ES-I3 (cell line): ENCODE measurements around the gene GNPAT.

Experiments
- H3K36me3 ChIP-seq: 2 replicates; pipeline ENCODE4 v1.6.1; 2013; ENCODE audit warnings: mild to moderate bottlenecking, low read length, control low read depth, moderate library complexity; ENCODE audit not compliant: insufficient read depth
- H3K4me1 ChIP-seq: 2 replicates; pipeline ENCODE4 v1.6.1; 2013; ENCODE audit warnings: mild to moderate bottlenecking, control low read depth, low read length; ENCODE audit not compliant: insufficient read depth
- H3K9ac ChIP-seq: 2 replicates; pipeline ENCODE4 v1.6.1; 2013; ENCODE audit warnings: low read depth, mild to moderate bottlenecking, low read length, moderate library complexity
- H3K9me3 ChIP-seq: 2 replicates; pipeline ENCODE4 v1.6.1; 2013; ENCODE audit warnings: mild to moderate bottlenecking, low read length, moderate library complexity; ENCODE audit not compliant: control insufficient read depth, insufficient read depth

Gene GNPAT

DNA sequence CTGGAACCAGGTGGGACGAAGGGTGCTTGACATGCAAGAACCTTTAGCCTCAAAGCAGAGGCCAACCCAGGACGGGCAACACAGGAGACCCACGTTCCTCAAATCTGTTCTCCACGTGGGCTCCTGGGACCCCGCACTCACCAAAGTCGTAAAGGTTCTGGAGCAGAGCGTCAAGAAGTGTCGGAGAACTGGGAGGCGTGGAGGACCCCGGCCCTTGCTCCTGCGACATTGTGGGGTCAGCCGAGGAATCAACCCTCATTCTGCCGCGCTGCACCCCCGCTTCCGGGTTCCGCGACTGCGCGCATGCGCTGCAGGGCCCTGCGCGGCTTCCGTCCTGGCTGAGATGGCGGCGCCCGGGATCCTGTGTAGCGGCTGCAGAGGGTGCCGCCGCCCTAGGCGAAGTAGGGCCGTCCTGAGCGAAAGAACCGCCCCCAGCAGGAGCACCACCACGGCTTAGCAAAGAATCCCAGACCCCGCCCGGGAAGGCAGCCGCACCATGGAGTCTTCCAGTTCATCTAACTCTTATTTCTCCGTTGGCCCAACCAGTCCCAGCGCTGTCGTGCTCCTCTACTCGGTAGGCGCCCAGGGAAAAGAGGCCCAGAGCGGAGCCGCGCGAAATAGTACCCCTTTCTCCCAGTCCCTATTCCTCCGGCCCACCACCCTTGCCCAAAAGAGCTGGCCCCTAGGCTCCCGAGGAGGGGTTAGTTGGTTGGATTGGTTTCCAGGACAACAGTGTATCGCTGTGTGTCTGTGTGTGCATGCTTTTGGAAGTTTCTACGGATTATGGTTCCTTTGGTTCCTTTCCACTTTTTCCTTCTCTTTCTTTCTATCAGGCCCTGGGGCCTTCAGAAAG is at the start of gene GNPAT:
TSS of gene GNPAT (plus strand) at position 330 of the 853 bp plus-strand sequence. CDS start at position 497, 167 bp downstream.
- H3K9ac ChIP-seq: peak within 1 kb of the TSS; percentile 94
- H3K9me3 ChIP-seq: no peaks in the 10 kb centered on the region
- peaks cover 5% of the 10 kb centered on the region; the same call in 1 of the 2 replicates for H3K4me1 ChIP-seq

DNA sequence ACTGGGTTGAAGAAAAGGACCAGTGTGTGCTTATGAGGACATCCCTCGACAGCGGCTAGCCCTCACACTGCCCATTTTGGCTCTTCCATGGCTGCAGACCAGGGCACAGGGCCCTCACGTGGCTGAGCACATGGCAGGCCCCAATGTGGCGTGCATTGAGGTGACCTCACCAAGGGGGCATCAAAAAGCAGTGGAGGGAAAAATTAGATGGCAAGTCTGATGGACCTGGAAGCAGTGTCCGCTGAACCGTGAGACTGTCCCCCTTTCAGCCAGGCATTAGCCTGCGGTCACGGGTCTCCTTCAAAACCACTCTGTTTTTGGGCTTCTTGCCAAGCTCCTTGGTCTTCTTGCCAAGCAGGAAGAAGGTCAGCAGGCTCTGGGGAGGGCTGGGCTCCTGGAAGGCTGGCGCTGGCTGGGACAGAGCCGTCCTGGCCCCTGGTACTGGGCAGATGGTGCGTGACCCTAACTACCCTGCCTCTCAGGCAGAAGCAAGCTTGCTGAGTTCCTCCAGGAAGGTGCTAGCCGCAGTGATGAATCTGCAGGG is 48.3 kb upstream of the GNPAT start:
- Histone ChIP-seq H3K36me3 (no peaks in the 10 kb centered on the region), H3K4me1 (no peaks in the 10 kb centered on the region), H3K9me3 (no peaks in the 10 kb centered on the region), H3K9ac (no peak overlapping the region)

More for the DNA sequence above, at the start of gene GNPAT:
- no peaks in the 10 kb centered on the region; the same call in none of the 2 replicates for H3K36me3 ChIP-seq

DNA sequence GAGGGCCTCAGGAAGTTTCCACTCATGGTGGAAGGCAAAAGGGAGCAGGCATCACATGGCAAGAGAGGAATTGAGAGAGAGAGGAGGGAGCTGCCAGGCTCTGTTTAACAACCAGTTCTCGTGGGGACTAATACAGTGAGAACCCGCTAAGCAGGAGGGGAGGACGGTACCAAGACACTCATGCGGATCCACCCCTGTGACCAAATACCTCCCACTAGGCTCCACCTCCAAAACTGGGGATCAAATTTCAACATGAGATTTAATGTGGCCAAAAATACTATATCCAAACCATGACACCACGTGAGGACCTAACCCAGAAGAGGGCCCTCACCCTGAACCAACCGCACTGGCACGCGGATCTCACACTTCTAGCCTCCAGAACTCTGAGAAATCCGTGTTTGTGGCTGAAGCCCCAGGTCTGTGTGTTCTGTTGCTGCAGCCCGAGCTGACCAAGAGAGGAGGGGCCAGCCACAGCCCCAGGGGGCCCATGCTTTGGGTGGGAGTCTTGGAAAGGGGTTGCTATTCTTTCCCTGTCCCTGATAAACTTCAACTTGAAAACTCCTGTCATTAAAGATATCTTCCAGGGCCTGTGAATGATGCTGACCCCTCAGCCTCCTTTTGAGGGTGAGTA is 47.2 kb upstream of the GNPAT start:
- no peak overlapping the region for H3K9ac ChIP-seq
- no peaks in the 10 kb centered on the region for H3K36me3 ChIP-seq
- no peaks in the 10 kb centered on the region for H3K4me1 ChIP-seq
- no peaks in the 10 kb centered on the region for H3K9me3 ChIP-seq

DNA sequence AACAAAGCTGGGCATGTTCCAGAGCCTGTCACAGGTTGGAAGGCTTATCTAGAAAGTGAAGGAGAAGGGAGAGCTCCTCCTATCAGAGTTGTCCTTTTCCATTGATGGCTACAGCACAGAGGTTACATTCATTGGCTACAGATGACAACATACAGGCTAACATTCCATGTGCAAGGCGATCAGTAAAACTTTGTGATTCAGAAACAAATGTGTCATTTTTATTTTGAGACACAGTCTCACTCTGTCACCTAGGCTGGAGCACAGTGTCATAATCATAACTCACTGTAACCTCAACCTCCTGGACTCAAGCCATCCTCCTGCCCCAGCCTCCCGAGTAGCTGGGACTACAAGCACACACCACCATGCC is 46.6 kb upstream of the GNPAT start:
- no peaks in the 10 kb centered on the region for H3K9me3 ChIP-seq
- no peak overlapping the region for H3K9ac ChIP-seq
- H3K4me1 ChIP-seq: no peaks in the 10 kb centered on the region
- no peaks in the 10 kb centered on the region for H3K36me3 ChIP-seq

DNA sequence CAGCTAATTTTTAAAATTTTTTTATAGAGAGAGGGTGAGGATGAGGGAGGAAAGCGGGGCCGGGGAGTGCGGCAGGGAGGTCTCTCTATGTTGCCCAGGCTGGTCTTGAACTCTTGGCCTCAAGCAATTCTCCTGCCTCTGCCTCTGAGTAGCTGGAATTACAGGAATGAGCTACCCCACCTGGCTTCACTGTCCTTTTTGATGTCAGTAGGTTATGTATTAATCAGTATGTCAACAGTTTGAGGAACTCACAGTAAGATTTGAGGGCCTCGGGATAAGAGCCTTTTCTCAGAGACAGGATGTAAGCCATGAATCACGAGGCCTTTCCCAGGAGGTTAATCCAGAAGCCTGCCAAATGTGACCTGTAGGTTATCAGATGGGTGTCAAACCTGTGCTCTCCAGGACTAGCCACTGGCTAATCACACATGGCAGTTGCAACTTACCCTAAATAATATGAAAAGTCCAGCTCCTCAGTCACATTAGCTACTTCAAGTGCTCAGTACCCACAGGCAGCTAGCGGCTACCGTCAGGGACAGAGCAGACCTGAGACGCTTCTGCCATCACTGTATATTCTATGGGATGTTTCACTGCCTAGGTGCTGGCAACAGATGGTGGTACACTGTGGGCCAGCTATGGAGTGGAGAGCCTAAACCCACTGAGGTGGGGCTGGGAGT is 46.0 kb upstream of the GNPAT start:
- Histone ChIP-seq H3K9ac (no peak overlapping the region), H3K9me3 (no peaks in the 10 kb centered on the region), H3K36me3 (no peaks in the 10 kb centered on the region), H3K4me1 (no peaks in the 10 kb centered on the region)

DNA sequence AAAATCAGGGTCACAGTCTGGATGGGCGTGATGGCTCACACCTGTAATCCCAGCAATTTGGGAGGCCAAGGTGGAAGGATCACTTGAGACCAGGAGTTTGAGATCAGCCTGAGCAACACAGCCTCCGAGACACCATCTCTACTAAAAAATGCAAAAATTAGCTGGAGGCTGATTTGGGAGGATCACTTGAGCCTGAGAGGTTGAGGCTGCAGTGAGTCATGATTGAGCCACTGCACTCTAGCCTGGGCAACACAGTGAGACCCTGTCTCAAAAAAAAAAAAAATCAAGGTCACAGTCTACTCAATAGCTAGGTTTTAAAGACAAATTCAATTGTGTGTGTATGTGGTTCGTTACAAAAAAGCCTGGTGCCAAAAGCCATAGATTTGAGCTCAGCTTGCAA is 44.7 kb upstream of the GNPAT start:
- Histone ChIP-seq H3K9ac (no peak overlapping the region), H3K9me3 (no peaks in the 10 kb centered on the region), H3K4me1 (no peaks in the 10 kb centered on the region), H3K36me3 (no peaks in the 10 kb centered on the region)

DNA sequence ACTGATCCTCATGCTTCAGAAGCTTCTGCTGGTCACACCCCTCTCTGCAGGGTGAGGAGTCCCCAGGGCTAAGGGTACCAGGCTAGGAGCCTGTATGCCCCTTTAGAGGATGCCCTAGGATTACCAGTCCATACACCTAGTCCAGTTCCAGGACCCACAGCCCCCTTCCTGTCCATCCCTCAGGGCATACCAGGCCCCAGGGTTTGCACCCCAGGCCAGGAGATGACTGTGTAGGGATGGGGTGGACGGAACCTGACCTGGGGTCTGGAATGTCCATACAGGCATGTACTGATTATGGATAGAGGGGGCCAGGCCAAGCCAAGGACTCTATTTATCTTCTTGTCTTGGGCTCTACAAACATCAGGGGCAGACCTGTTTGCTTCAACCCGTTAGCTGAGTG is 44.3 kb upstream of the GNPAT start:
- Histone ChIP-seq H3K9ac (no peak overlapping the region), H3K9me3 (no peaks in the 10 kb centered on the region), H3K36me3 (no peaks in the 10 kb centered on the region), H3K4me1 (no peaks in the 10 kb centered on the region)

DNA sequence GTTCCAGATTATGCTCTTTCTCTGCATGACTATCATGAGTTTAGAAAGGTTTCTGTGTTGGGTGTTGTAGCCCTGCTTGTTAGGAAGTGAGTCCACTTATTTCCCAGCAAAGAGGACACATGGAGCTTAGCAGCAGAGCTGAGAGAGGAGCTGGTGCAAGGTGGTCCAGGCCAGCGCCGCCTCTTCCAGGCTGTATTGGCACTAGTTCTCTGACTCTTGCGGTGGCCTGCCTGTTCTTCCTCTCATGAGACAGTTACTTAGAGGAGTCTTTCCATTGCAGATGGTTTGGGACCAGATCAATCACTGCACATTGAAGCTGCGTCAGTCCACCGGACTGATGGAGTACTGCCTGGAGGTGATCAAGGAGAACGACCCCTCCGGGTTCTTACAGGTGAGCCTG is 41.1 kb upstream of the GNPAT start:
- Histone ChIP-seq H3K36me3 (no peaks in the 10 kb centered on the region), H3K9me3 (no peaks in the 10 kb centered on the region), H3K9ac (no peak overlapping the region), H3K4me1 (no peaks in the 10 kb centered on the region)

DNA sequence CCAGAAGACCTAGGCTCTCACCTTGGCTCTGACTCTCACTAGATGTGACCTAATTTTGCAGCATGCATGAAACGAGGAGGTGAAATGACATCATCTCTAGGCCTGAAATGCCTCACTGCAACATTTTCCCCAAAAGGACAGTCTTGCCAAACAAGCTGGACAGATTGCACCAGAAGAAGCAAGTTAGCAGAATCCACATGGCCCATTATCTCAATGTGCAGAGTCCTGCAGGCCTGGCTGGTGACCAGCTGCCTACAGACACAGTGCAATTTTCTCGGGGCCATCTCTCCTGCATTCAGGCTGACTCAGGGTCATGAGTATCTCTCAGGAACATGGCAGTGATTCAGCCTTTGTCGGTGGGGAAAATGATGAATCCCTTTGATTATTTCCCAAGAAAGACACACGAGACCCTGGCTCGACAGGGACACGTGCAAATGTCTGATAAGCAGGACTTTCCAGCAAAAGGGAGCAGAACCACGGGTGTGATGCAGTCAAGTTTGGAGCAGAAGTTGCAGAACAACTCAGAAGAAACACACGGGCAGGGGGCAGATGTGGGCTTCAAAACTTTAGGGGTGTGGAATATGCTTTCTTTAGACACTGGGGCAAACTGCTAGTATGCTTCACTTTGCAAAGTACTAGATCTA is 40.5 kb upstream of the GNPAT start:
- no peaks in the 10 kb centered on the region for H3K9me3 ChIP-seq
- no peak overlapping the region for H3K9ac ChIP-seq
- no peaks in the 10 kb centered on the region for H3K4me1 ChIP-seq
- H3K36me3 ChIP-seq: no peaks in the 10 kb centered on the region

DNA sequence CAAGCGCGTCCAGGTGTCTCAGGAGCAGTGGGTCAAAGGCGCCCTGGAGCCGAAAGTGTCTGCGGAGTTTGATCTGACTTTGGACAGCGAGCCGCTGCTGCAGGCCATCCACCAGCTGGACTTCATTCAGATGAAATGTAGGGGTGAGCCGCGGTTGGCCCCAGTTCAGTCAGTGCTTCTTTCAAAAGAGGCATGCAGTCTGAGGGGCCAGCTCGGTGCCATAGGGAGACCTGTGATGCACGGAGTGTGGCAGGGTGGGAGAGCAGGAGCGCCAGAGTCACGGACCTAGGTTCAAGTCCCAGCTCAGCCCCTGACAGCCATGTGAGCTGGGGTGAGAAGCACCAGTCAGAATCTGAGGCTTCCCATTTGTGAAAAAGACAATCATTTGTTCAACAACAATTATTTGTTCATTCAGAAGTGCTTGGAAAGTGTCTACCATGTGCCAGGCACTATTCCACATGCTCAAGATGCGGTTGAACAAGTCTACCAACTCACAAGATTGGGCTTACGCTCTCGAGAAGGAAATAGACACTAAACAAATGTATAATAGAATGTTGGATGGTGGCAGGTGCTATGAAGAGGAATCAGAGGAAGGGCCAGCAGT is 39.5 kb upstream of the GNPAT start:
- no peaks in the 10 kb centered on the region for H3K4me1 ChIP-seq

DNA sequence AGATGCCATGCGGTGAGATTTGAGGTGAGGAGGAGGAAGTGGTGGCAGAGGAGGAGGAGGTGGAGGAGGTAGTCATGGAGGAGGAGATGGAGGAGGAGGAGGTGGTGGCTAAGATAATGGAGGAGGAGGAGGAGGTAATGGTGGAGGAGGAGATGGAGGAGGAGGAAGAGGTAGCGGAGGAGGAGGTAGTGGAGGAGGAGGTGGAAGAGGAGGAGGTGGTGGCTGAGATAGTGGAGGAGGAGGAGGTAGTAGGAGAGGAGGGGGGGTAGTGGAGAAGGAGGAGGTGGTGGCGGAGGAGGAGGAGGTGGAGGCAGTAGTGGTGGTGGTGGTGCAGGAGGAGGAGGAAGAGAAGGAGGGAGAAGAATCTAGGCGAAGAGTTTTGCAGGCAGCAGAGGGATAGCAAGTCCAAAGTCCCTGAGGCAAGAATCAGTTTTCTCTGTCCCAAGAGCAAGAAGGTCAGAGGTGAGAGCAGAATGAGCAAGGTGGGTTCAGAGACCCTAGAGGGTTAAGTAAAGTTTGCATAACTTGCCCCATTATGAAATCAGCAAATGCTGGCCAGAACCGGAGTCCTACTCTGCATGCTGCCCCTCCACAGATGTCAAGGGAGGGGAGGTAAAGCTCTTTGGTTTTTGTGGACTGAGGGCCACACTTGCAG is 38.9 kb upstream of the GNPAT start:
- H3K36me3 ChIP-seq: no peaks in the 10 kb centered on the region
- no peaks in the 10 kb centered on the region for H3K4me1 ChIP-seq
- H3K9ac ChIP-seq: no peak overlapping the region
- H3K9me3 ChIP-seq: no peaks in the 10 kb centered on the region

More for the DNA sequence above, 39.5 kb upstream of the GNPAT start:
- H3K9me3 ChIP-seq: no peaks in the 10 kb centered on the region
- H3K36me3 ChIP-seq: no peaks in the 10 kb centered on the region
- H3K9ac ChIP-seq: no peak overlapping the region

DNA sequence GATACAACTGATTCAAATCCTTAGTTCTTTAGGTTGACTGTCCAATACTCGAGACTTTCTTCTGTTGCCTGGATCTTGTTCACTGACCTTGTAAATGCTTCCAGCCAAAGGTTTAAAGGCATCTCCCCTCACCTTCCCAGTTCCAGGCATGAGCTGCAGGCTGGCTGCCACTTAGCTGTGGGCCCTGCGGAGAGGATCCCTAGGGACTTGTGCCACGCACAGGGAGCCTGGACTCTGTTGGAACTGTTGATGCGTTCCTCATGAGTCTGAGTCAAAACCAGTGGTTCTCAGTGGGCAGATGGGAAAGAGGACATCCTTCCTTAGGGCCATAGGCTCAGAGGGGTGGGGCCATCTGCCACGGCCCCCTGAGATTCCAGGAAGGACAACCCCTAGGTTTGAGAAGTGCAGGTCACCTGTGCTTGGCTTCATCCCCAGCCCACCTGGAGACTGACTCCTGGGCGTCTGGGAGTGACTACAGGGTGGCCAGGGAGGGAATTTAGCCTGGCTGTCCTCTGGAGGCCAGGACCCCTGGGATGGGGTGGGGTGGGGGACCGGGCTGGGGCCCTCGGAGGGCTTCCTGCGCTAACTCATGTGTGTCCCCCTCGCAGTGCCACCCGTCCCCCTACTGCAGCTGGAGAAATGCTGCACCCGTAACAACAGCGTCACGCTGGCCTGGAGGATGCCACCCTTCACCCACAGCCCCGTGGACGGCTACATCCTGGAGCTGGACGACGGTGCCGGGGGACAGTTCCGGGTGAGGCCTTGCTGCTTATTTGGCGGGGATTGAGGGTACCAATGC is 37.6 kb upstream of the GNPAT start:
- H3K9me3 ChIP-seq: no peaks in the 10 kb centered on the region
- H3K36me3 ChIP-seq: no peaks in the 10 kb centered on the region
- no peaks in the 10 kb centered on the region for H3K4me1 ChIP-seq

DNA sequence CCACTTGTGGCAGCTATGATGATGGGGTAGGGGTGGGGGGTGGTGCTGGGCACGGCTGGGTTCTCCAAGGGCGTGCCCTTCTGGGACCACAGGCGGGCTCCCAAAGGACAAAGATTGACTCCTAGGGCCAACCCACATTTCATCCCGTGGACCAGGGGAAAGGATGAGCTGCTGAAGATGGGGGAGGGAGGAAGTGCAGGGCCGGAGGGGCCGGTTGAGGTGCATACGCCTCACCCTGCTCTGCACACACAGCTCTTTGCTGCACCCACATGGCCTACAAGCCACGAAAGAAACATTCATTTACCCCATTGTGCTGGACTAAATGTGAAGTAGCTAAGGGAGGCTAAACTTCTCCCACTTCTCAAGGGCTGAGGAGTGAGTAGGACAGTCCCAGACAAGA is 34.2 kb upstream of the GNPAT start:
- Histone ChIP-seq H3K36me3 (no peaks in the 10 kb centered on the region), H3K4me1 (no peaks in the 10 kb centered on the region), H3K9me3 (no peaks in the 10 kb centered on the region), H3K9ac (no peak overlapping the region)

More for the DNA sequence above, 37.6 kb upstream of the GNPAT start:
- no peak overlapping the region for H3K9ac ChIP-seq
